CD4-positive, alpha-beta T cell treated with Interleukin-21 for 1 hour (primary cell): ENCODE measurements around the gene FADS2.
"Not testable (repeated sequence)": the region's sequence is repeated elsewhere in the genome, so short reads cannot be mapped to it uniquely, and the experiment has no call there.

Experiments used
- DNase-seq: peaks from one replicate; pipeline ENCODE4 v3.0.0-alpha.2; 2020

Gene FADS2

GRCh38 chr11:61869708-61870451 lies 41.8 kb downstream of the FADS2 start:
- no peak for DNase-seq

DNA sequence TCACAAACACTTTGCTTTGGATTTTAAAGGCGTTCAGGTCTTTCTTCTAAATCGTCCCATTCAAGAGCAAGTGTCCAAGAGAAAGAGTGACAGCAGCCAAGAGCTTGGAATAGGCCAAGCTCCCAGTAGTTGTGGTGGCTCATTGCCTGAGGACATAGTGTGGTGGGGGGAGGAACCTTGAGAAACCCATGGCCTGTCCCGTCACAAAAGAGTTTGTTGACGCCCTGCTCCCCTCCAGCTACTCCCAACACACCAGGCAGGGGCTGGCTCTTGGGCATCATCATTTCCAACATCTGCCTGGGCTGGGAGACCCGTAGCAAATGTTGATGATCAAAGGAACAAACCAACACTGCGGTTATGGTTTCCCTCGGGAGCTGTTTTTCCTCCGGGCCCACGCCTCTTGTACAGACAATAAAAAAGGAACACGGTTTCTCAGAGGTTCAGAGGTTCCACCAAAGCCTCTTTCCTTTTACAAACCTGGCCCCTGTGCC lies 42.5 kb downstream of the FADS2 start:
- no peak for DNase-seq

GRCh38 chr11:61871158-61871597 lies 43.1 kb downstream of the FADS2 start:
- DNase-seq = peak; percentile 51

- DNase-seq = no peak
Measured at GRCh38 chr11:61872935-61873565, 45.0 kb downstream of the FADS2 start.

- DNase-seq = no peak
Measured at GRCh38 chr11:61873588-61874376, 45.7 kb downstream of the FADS2 start.

GRCh38 chr11:61874377-61874809 lies 46.3 kb downstream of the FADS2 start:
- DNase-seq = no peak

GRCh38 chr11:61874853-61875252 lies 46.8 kb downstream of the FADS2 start:
- no peak for DNase-seq

DNA sequence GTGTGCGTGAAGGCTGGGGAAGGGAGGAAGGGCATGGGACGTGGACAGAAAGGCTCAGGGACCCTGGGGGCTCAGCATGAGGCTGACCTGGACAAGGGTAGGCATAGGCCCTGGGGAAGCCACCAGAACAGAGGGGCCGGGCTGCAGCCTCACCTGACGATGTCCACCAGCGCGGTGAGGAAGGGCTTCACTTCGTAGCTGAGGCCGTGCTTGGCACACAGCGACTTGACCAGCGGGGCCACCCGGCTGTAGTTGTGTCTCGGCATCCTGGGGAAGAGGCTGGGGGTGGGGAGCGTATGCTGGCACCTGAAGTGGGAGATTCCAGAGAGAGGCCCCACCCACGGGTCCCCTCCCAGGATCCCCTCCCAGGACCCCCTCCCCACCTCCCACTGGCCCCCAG lies 47.6 kb downstream of the FADS2 start:
- DNase-seq = no peak

GRCh38 chr11:61879152-61879551 lies 51.1 kb downstream of the FADS2 start:
- no peak for DNase-seq

DNA sequence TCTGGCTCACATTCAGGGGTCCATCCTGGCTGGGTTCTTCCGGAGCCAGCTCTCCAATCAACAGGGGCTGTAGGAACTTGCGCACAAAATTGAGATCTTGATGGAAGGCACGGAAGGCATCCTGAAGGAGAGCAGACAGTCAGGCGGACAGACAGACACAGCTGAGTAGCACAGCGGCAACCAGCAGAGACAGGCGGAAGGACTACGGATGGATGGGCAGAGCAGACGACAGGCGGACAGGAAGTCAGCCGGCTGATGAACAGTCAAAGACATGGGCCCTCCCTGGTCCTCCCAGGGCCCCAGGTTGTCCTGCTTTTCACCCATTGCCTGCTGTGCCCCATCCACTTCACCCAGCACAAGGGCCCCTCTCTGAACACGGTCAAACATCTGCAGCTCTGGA lies 51.9 kb downstream of the FADS2 start:
- DNase-seq = no peak

DNA sequence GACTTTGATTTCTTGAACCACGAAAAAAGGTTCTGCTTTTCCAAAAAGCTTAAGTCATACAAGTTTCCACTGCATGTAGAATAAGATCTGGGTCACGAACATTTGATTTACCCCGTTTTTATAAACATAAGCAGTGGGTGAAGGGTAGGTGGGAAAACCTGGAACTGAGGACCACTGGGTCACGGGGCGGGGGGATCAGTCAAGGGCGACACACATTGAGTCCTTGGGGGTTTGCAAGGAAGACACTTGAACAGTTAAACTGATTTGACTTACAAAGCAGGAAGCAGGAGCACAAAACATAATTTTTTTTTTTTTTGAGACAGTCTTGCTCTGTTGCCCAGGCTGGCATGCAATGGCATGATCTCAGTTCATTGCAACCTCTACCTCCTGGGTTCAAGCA lies 52.4 kb downstream of the FADS2 start:
- no peak for DNase-seq

GRCh38 chr11:61881397-61881796 lies 53.3 kb downstream of the FADS2 start:
- no peak for DNase-seq

DNA sequence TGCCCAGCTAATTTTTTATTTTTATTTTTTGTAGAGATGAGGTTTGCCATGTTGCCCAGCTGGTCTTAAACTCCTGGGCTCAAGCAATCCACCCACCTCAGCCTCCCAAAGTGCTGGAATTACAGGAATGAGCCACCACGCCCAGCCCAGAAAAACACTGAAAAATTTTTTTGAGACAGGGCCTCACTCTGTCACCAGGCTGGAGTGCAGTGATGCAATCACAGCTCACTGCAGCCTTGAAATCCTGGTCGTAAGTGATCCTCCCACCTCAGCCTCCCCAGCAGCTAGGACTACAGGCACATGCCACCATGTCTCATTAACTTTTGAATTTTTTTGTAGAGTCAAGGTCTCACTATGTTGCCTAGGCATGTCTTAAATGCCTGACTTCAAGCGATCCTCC lies 54.2 kb downstream of the FADS2 start:
- not testable (repeated sequence) for DNase-seq

DNA sequence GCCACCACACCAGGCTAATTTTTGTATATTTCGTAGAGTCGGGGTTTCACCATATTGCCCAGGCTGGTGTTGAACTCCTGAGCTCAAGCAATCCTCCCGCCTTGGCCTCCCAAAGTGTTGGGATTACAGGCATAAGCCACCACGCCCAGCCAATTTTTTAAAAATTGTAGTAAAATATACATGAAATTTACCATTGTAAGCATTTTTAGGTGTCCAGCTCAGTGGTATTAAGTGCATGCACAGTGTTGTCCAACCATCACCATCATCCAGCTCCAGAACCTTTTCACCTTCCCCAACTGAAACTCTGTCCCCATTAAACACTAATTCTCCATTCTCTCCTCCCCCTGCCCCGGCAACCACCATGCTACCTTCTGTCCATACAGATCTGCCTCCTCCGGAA lies 54.8 kb downstream of the FADS2 start:
- no peak for DNase-seq

DNA sequence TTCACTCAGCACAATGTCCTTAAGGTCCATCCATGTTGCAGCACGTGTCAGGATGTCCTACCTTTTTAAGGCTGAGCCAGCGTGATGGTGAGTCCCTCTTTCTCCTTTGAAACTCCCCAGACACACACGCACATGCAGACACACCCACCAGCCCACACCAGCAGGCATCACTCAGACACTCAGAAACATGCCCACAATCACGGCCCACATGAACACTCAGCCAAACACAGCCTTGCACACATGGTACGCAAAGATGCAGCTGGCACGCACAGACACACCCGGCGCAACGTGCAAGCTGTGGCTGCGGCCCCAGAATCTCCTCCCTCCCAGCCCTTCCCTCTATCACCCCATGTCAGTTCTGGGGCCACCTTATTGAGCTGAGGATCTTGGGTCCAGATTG lies 55.2 kb downstream of the FADS2 start:
- no peak for DNase-seq

GRCh38 chr11:61883947-61884346 lies 55.8 kb downstream of the FADS2 start:
- DNase-seq = no peak

GRCh38 chr11:61885166-61885778 lies 57.2 kb downstream of the FADS2 start:
- DNase-seq = no peak

DNA sequence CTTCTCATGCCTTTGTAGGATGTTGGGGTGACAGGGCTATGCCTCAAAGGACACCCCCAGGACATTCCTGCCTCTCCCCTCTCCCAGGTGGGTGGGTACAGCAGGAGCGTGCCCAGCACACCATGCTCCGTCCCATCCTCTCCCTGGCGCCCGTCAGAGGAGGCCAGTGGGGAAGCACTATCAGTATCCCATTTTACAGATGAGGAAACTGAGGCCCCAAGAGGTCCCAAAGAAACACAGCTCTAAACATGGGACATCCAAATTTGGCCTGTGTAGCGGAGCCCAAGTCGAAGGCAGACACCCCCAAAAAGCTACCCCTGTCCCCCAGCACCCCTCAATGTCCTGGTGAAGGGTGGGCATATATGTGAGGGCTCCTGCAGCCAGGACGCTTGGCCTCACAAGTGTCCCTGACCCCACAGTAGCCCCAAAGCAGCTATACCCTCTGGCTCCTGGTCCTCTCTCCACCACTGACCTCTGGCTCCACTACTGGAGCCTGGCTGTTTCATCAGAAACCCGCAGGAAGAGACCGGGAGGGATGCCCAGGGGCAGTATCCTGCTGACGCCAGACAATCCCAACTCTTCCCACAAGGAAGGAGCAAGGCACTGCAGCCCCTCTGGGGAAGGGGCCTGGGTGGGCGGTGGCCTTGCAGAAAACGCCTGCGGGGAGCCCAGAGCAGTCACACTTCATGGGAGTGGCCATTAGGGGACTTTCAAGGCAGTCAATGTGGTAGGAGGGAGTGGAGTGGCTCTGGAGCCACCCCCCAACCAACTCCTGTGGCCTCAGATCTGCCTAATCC lies 57.9 kb downstream of the FADS2 start:
- no peak for DNase-seq

- DNase-seq = no peak
Measured at GRCh38 chr11:61886643-61887042, 58.5 kb downstream of the FADS2 start.

GRCh38 chr11:61887839-61888494 lies 59.9 kb downstream of the FADS2 start:
- DNase-seq = no peak

DNA sequence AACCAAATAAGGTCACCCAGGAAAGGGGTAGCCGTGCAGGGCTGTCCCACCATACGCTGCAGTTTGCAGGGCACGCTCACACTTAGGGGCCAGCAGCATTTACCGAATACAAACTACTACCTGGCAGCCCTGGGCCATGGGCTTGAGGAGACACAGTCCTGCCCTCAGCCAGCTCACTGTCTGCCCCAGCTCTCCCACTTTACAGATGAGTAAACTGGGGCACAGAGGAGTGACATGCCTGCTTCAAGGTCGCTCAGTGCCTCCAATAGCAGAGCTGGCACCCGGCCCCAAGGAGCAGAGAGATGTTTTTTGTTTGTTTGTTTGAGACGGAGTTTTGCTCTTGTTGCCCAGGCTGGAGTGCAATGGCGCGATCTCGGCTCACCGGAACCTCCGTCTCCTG lies 60.5 kb downstream of the FADS2 start:
- DNase-seq = no peak

- DNase-seq = no peak
Measured at GRCh38 chr11:61889831-61890230, 61.7 kb downstream of the FADS2 start.
